ENCODE measurements around the gene KDM5A. TPM values are rescaled to one million over a fixed set of nuclear protein-coding genes. Genes with fewer than 3 reads are reported as not detected.

KDM5A gene
- total and polyA plus RNA-seq, 2 donors (not counting 3 experiments of a cell fraction or from before 2014, with no cell fraction given), result 12.6 to 61.0 TPM

DNA sequence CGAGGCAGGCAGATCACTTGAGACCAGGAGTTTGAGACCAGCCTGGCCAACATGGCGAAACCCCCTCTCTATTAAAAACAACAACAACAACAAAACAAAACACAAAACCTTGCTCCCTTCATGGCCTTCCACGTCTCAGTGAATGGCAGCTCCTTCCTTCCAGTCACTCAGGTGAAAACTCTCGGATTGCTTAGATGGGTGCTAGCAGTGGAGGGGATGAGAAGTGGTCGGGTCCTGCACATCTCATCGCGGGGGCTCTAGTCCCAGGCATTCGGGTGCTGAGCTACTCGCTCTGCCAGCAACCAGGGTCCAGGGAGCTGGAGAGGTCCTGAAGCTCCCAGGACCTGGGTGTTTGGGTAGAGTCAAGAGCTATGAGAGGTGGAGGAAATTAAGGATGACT is 134.2 kb downstream of the KDM5A start:
- no peak overlapping the region for H3K4me2 ChIP-seq (ENCODE audit: insufficient read depth, low read length)
- H2AFZ ChIP-seq (ENCODE audit: low read depth, low read length), result no peak overlapping the region
- dilution Hi-C loops (cut with MboI; ENCODE audit: extremely low pct_ligation_motif_present, low sequenced_read_pairs) (no loop called here), intact Hi-C loops (cut with micrococcal nuclease) (no loop called here)
- H3K9me1 ChIP-seq (replicated peaks; ENCODE audit: control insufficient read depth, extremely low read depth, insufficient read depth, low read length), result no peaks in the 10 kb centered on the region
- H3K4me1 ChIP-seq (ENCODE audit: control insufficient read depth, extremely low read depth, insufficient read depth, low read length), result no peaks in the 10 kb centered on the region
- H3K4me3 ChIP-seq (replicated peaks in 1 of 3; ENCODE audit: insufficient read depth in 1 of 3, low read depth in 1 of 3, low read length in 3 of 3), result no peak overlapping the region
- H3K27ac ChIP-seq (ENCODE audit: insufficient read depth, low read depth, low read length), result no peak overlapping the region
- TF ChIP-seq MYC (IDR thresholded peaks at IDR 0.05; ENCODE audit: low read depth, low read length) (no peak), POLR2A (IDR thresholded peaks at IDR 0.05; ENCODE audit: low read depth, low read length) (no peak), FOS (IDR thresholded peaks at IDR 0.05; ENCODE audit: borderline replicate concordance, insufficient read depth, low read length) (no peak), POLR2AphosphoS5 (IDR thresholded peaks at IDR 0.05; ENCODE audit: insufficient read depth, low read depth, low read length) (no peak), GATA2 (IDR thresholded peaks at IDR 0.05; ENCODE audit: insufficient read depth, insufficient read length, low read depth, low read length) (no peak), EZH2 (IDR thresholded peaks at IDR 0.05; ENCODE audit: borderline replicate concordance, low read depth, low read length, severe bottlenecking) (no peak)
- TF ChIP-seq, protein P1, sequence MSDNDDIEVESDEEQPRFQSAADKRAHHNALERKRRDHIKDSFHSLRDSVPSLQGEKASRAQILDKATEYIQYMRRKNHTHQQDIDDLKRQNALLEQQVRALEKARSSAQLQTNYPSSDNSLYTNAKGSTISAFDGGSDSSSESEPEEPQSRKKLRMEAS (IDR thresholded peaks at IDR 0.05; ENCODE audit: insufficient read depth, insufficient read length), result no peak
- H3K27me3 ChIP-seq (ENCODE audit: control insufficient read depth in 2 of 2, insufficient read depth in 2 of 2, low read length in 2 of 2), result peaks cover 2 to 5% of the 10 kb centered on the region in 2 experiments
- H3K9ac ChIP-seq (replicated peaks; ENCODE audit: extremely low read depth, insufficient read depth, low read length), result no peak overlapping the region
- FAIRE-seq, result no peak
- BruUV-seq (replicated peaks), result no TSS peak
- H3K79me2 ChIP-seq (ENCODE audit: control insufficient read depth, insufficient read depth, low read length), result no peaks in the 10 kb centered on the region
- no peaks in the 10 kb centered on the region for H3K9me3 ChIP-seq (replicated peaks; ENCODE audit: control insufficient read depth, insufficient read depth, low read length)
- no peak for DNase-seq (ENCODE audit: low read depth, low spot score)
- H4K20me1 ChIP-seq (replicated peaks; ENCODE audit: control insufficient read depth, extremely low read depth, insufficient read depth, low read length), result no peaks in the 10 kb centered on the region
- H3K36me3 ChIP-seq (ENCODE audit: control insufficient read depth in 2 of 2, extremely low read depth in 1 of 2, insufficient read depth in 2 of 2, low read length in 2 of 2), result no peaks in the 10 kb centered on the region
- ChIA-PET POLR2A (no interaction called here), CTCF (interaction anchor here (1.0 kb wide), 1 partner anchor 13 kb away, joined by 3 read pairs; no protein-coding TSS in a partner anchor)

DNA sequence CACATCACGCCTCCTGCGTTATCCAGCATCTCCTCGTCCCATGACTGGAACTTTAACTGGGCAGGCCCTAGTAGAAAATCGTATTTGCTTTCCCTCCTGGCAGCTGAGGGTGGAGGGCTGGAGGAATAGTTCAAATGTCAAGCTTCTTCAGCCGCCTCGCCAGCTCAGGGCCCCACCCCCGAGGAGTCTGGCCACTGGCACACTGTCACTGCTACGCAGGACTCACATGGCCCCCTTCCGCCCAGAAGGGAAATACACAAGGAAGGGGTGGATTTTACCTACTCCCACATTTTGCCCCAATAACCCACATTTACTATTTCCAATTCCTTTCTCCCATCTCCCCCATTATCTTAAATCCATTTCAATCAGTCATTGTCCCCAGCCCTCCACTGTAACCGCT is 135.1 kb downstream of the KDM5A start:
- intact Hi-C loops (cut with micrococcal nuclease) (no loop called here), dilution Hi-C loops (cut with MboI; ENCODE audit: extremely low pct_ligation_motif_present, low sequenced_read_pairs) (no loop called here)
- FAIRE-seq (no peak), DNase-seq (ENCODE audit: low read depth, low spot score) (no peak)
- CTCF ChIA-PET, result no interaction called here
- no peak overlapping the region for H2AFZ ChIP-seq (ENCODE audit: low read depth, low read length)
- peaks cover 2 to 7% of the 10 kb centered on the region in 2 experiments for H3K27me3 ChIP-seq (ENCODE audit: control insufficient read depth in 2 of 2, insufficient read depth in 2 of 2, low read length in 2 of 2)
- no peak overlapping the region for H3K4me2 ChIP-seq (ENCODE audit: insufficient read depth, low read length)
- no peaks in the 10 kb centered on the region for H3K79me2 ChIP-seq (ENCODE audit: control insufficient read depth, insufficient read depth, low read length)
- no peak overlapping the region for H3K9ac ChIP-seq (replicated peaks; ENCODE audit: extremely low read depth, insufficient read depth, low read length)
- no peaks in the 10 kb centered on the region for H3K9me1 ChIP-seq (replicated peaks; ENCODE audit: control insufficient read depth, extremely low read depth, insufficient read depth, low read length)
- POLR2A ChIA-PET, result no interaction called here
- H3K4me1 ChIP-seq (ENCODE audit: control insufficient read depth, extremely low read depth, insufficient read depth, low read length), result no peaks in the 10 kb centered on the region
- no peak overlapping the region for H3K27ac ChIP-seq (ENCODE audit: insufficient read depth, low read depth, low read length)
- no peaks in the 10 kb centered on the region for H3K36me3 ChIP-seq (ENCODE audit: control insufficient read depth in 2 of 2, extremely low read depth in 1 of 2, insufficient read depth in 2 of 2, low read length in 2 of 2)
- H3K4me3 ChIP-seq (replicated peaks in 1 of 3; ENCODE audit: insufficient read depth in 1 of 3, low read depth in 1 of 3, low read length in 3 of 3), result no peak overlapping the region
- H4K20me1 ChIP-seq (replicated peaks; ENCODE audit: control insufficient read depth, extremely low read depth, insufficient read depth, low read length), result no peaks in the 10 kb centered on the region
- no peaks in the 10 kb centered on the region for H3K9me3 ChIP-seq (replicated peaks; ENCODE audit: control insufficient read depth, insufficient read depth, low read length)
- no TSS peak for BruUV-seq (replicated peaks)
- no peak for TF ChIP-seq EZH2 (IDR thresholded peaks at IDR 0.05; ENCODE audit: borderline replicate concordance, low read depth, low read length, severe bottlenecking)
- TF ChIP-seq POLR2AphosphoS5 (IDR thresholded peaks at IDR 0.05; ENCODE audit: insufficient read depth, low read depth, low read length), result no peak
- TF ChIP-seq FOS (IDR thresholded peaks at IDR 0.05; ENCODE audit: borderline replicate concordance, insufficient read depth, low read length), result no peak
- no peak for TF ChIP-seq MYC (IDR thresholded peaks at IDR 0.05; ENCODE audit: low read depth, low read length)
- TF ChIP-seq JUN (IDR thresholded peaks at IDR 0.05; ENCODE audit: borderline replicate concordance, insufficient read depth, insufficient read length, low read depth), result no peak
- no peak for TF ChIP-seq GATA2 (IDR thresholded peaks at IDR 0.05; ENCODE audit: insufficient read depth, insufficient read length, low read depth, low read length)

All from endothelial cell of umbilical vein (primary cell).